HepG2 (cell line): ENCODE results near the gene SMIM1. TPM values are rescaled to one million over a fixed set of nuclear protein-coding genes. Genes with fewer than 3 reads are reported as not detected.

Experiments
- ATAC-seq: fragments of 200-7000 bp; cut with Tn5 transposase; 3 replicates; pipeline ENCODE4 v1.9.1; 2020; ENCODE audit warnings: mild to moderate bottlenecking, moderate library complexity
- BruUV-seq: library from RNA; stranded (reverse); fragments of 400-500 nt; replicated peaks from 2 replicates; lab custom pipeline; 2021; lab: Mats Ljungman, UMichigan
- CTCF ChIA-PET: fragments of 300-600 bp; formaldehyde crosslinking; extraction: SDS; loops from one replicate; lab custom pipeline; 2021; ENCODE audit warnings: low total read pairs, inconsistent platforms, low intra/inter-chr PET ratio; lab: Yijun Ruan, JAX
- POLR2A ChIA-PET: fragments of 350-600 bp; sonication (Branson Sonifier 250); formaldehyde crosslinking; loops from one replicate; lab custom pipeline; 2020; ENCODE audit warnings: antibody characterized with exemption, inconsistent platforms; lab: Yijun Ruan, JAX
- DNase-seq: peaks from one replicate; pipeline ENCODE4 v3.0.0-alpha.2; 2015; ENCODE audit warnings: low spot score
- FAIRE-seq: peaks from 3 replicates; lab custom pipeline; 2011; peaks lifted over from hg19 to GRCh38; lab: Jason Lieb, UNC
- H2AFZ ChIP-seq: one replicate; pipeline ENCODE4 v1.6.1; 2011; ENCODE audit warnings: low read length, inconsistent platforms
- H3K27ac ChIP-seq: fragments of 300-600 bp; 3 replicates; pipeline ENCODE4 v1.8.0; 2011; ENCODE audit warnings: mixed run types, mild to moderate bottlenecking, mixed read lengths, low read length, inconsistent platforms; ENCODE audit not compliant: insufficient read depth; ENCODE audit errors: extremely low read length
- H3K27me3 ChIP-seq, 2 experiments: fragments of 200-600 bp in 1 of 2; 2 replicates in 1 of 2; 3 replicates in 1 of 2; pipeline versions ENCODE4 v1.6.0 to v1.8.0; 2011; ENCODE audit warnings: low read length in 2 of 2, mild to moderate bottlenecking in 2 of 2, moderate library complexity in 2 of 2, inconsistent platforms in 1 of 2; ENCODE audit not compliant: insufficient read depth in 2 of 2, control insufficient read depth in 1 of 2
- H3K36me3 ChIP-seq, 2 experiments: fragments of 200-600 bp in 1 of 2; replicated peaks in 1 of 2; 2 replicates in 1 of 2; 3 replicates in 1 of 2; pipeline versions ENCODE4 v1.5.1 to v1.8.0; 2011; ENCODE audit warnings: low read length in 2 of 2, inconsistent platforms in 1 of 2; ENCODE audit not compliant: insufficient read depth in 2 of 2, control insufficient read depth in 1 of 2
- H3K4me1 ChIP-seq: 2 replicates; pipeline ENCODE4 v1.5.1; 2012; ENCODE audit warnings: low read length, inconsistent platforms; ENCODE audit not compliant: insufficient read depth
- H3K4me2 ChIP-seq: 2 replicates; pipeline ENCODE4 v1.6.0; 2011; ENCODE audit warnings: low read depth, low read length, inconsistent platforms
- H3K4me3 ChIP-seq, 3 experiments: fragments of 200-600 bp in 1 of 3; sonication (generic), shearing (Covaris generic) in 1 of 3; replicated peaks in 1 of 3; 2 replicates each; pipeline ENCODE4 v1.5.1; 2011 to 2016; ENCODE audit warnings: low read length in 3 of 3, inconsistent platforms in 2 of 3, low read depth in 2 of 3, mild to moderate bottlenecking in 2 of 3, control low read depth in 1 of 3, mixed read lengths in 1 of 3; ENCODE audit not compliant: insufficient read depth in 1 of 3
- H3K79me2 ChIP-seq: one replicate; pipeline ENCODE4 v1.6.1; 2011; ENCODE audit warnings: low read length, inconsistent platforms; ENCODE audit not compliant: insufficient read depth
- H3K9ac ChIP-seq: 2 replicates; pipeline ENCODE4 v1.6.0; 2011; ENCODE audit warnings: mild to moderate bottlenecking, low read depth, low read length, inconsistent platforms; ENCODE audit not compliant: insufficient read depth
- H3K9me3 ChIP-seq: 2 replicates; pipeline ENCODE4 v1.5.1; 2012; ENCODE audit warnings: mild to moderate bottlenecking, low read length
- H4K20me1 ChIP-seq: 2 replicates; pipeline ENCODE4 v1.6.0; 2011; ENCODE audit warnings: inconsistent platforms, mild to moderate bottlenecking, low read length, moderate library complexity; ENCODE audit not compliant: insufficient read depth
- IKZF1 ChIP-seq: fragments of 450-650 bp; IDR thresholded peaks from 2 replicates; pipeline ENCODE4 v1.7.1; 2016
- ISX ChIP-seq: sonication (generic); formaldehyde crosslinking; conservative IDR thresholded peaks from 2 replicates; pipeline ENCODE4 v1.5.0; 2020; ENCODE audit warnings: missing genetic modification reagents
- KLF16 ChIP-seq, 2 experiments: sonication (generic) in 1 of 2; formaldehyde crosslinking in 1 of 2; IDR thresholded peaks; 2 replicates each; pipeline versions ENCODE4 v1.6.1 to v1.8.0; 2016 to 2023; ENCODE audit warnings: missing genetic modification reagents in 2 of 2, missing compliant biosample characterization in 1 of 2
- SRSF9 ChIP-seq: fragments of 200-400 bp; formaldehyde crosslinking; IDR thresholded peaks from 2 replicates; pipeline ENCODE4 v1.6.1; 2018; ENCODE audit warnings: borderline replicate concordance, mild to moderate bottlenecking, low read depth, low read length; ENCODE audit not compliant: insufficient read depth, poor library complexity, severe bottlenecking
- TCF12 ChIP-seq, 2 experiments: fragments of 450-650 bp in 1 of 2; sonication (generic) in 1 of 2; formaldehyde crosslinking in 1 of 2; IDR thresholded peaks; 2 replicates each; pipeline versions ENCODE4 v1.6.1 to v1.8.0; 2017 to 2022; ENCODE audit warnings: antibody characterized with exemption in 1 of 2, mild to moderate bottlenecking in 1 of 2, missing genetic modification reagents in 1 of 2, moderate library complexity in 1 of 2
- ZBTB7A ChIP-seq: sonication (generic); formaldehyde crosslinking; IDR thresholded peaks from 2 replicates; pipeline ENCODE4 v1.8.0; 2022; ENCODE audit warnings: mild to moderate bottlenecking, missing genetic modification reagents
- ZFX ChIP-seq: sonication (generic); formaldehyde crosslinking; IDR thresholded peaks from 2 replicates; pipeline ENCODE4 v1.4.0; 2020; ENCODE audit warnings: mild to moderate bottlenecking, low read depth, missing genetic modification reagents, moderate library complexity
- ZKSCAN5 ChIP-seq: sonication (generic); formaldehyde crosslinking; IDR thresholded peaks from 2 replicates; pipeline ENCODE4 v1.5.1; 2020; ENCODE audit warnings: mild to moderate bottlenecking, missing genetic modification reagents
- ZNF160 ChIP-seq: sonication (generic); formaldehyde crosslinking; IDR thresholded peaks from 2 replicates; pipeline ENCODE4 v1.8.0; 2022; ENCODE audit warnings: mild to moderate bottlenecking, inconsistent platforms, missing genetic modification reagents
- ZNF678 ChIP-seq: sonication (generic); formaldehyde crosslinking; IDR thresholded peaks from 2 replicates; pipeline ENCODE4 v1.4.0; 2020; ENCODE audit warnings: mild to moderate bottlenecking, missing genetic modification reagents
- WGBS: methylation state at CpG from one replicate; pipeline ENCODE4 v1.1.6; 2017; ENCODE audit warnings: low lambda C conversion rate; 5-methylcytosine and 5-hydroxymethylcytosine counted together
- in situ Hi-C: cut with HindIII; loops from 2 replicates; pipeline ENCODE4 v1.10.0; 2017; ENCODE audit warnings: low pct_unique_long_range_greater_than_20kb; ENCODE audit not compliant: extremely low pct_ligation_motif_present
- intact Hi-C: fragments of 100-400 bp; cut with micrococcal nuclease; formaldehyde crosslinking; loops from one replicate; pipeline ENCODE4 v1.10.0; 2022; ENCODE audit not compliant: unreplicated experiment
- polyA plus RNA-seq, 8 experiments: library from polyadenylated mRNA; depleted of rRNA in 3 of 8; stranded (reverse) in 7 of 8; unstranded in 1 of 8; fragments of >200 nt; fragmentation: Illumina TruSeq in 4 of 8; extraction: Trizol in 4 of 8; gene quantifications; 2 replicates each; pipeline versions ENCODE4 v1.2.1 to v1.2.3, GENCODE V29; 2011 to 2016; ENCODE audit warnings: low read depth in 4 of 8, missing spikeins in 1 of 8, mixed read lengths in 1 of 8; ENCODE audit not compliant: insufficient read depth in 1 of 8
- total RNA-seq, 5 experiments: library from RNA; depleted of rRNA; stranded (reverse); fragments of >200 nt; fragmentation: Illumina TruSeq; extraction: Trizol; gene quantifications; 2 replicates each; pipeline ENCODE4 v1.2.3, GENCODE V29; 2016; ENCODE audit warnings: low read depth in 1 of 5
- TF ChIP-seq, protein P1 (sequence below): sonication (generic); formaldehyde crosslinking; IDR thresholded peaks from 2 replicates; pipeline ENCODE4 v1.5.1; 2020; ENCODE audit warnings: mild to moderate bottlenecking, moderate library complexity, missing genetic modification reagents
- TF ChIP-seq, protein P2 (sequence below): sonication (generic); formaldehyde crosslinking; IDR thresholded peaks from 2 replicates; pipeline ENCODE4 v1.4.0; 2020; ENCODE audit warnings: missing genetic modification reagents

Gene SMIM1
- total and polyA plus RNA-seq, 2 of the 13 experiments (the other 11 are each of a cell fraction or from before 2014, with no cell fraction given): 12.4 to 56.3 TPM

DNA sequence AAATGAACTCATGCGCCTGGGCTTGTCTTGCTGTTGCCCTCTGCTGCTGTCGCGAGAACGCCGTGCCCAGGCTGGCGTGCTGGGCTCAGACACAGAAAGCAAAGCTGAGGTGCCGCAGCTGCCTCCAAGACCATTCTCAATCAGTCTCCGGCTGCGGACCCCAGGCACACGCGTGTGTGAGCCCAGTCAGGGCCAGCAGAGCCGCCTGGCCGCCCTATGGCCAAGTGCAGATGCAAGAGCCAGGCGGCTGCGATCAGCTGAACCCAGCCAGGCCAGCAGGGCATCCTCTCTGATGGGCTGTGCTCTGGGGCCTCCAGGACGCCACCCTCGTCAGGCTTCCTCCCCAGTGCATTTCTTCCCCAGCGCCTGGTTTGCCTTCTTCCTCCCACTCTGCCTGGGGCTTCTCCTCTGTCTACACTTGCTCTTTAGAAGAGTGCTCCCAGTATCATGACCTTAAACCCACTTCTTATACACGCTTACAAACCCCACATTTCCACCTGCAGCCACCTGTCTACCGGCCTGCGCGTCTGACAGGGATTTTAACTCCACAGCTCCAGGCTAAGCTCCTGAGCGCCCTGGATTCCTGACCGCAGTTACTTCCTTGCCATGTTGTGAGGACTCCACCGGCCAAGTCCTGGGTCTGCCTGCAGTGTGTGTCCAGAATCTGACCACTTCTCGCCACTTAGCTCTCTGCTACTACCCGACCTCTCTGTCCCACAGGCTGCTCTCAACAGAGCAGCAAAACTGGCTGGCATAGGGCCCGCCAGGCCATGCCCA lies 45.5 kb downstream of the SMIM1 start:
- Histone ChIP-seq H3K27me3 (no peaks in the 10 kb centered on the region), H3K4me1 (no peaks in the 10 kb centered on the region), H3K36me3 (peaks cover 7 to 20% of the 10 kb centered on the region in 2 experiments; a peak in 4 of 5 replicates), H3K4me2 (no peak overlapping the region), H3K27ac (no peak overlapping the region), H4K20me1 (no peaks in the 10 kb centered on the region), H3K9me3 (no peaks in the 10 kb centered on the region), H2AFZ (no peak overlapping the region), H3K79me2 (no peaks in the 10 kb centered on the region), H3K4me3 (no peak overlapping the region), H3K9ac (no peak overlapping the region)
- CTCF ChIA-PET: no interaction called here
- 96% methylated on average over 13 of the region's 28 CpGs for WGBS
- intact Hi-C loops: no loop called here
- FAIRE-seq (no peak), DNase-seq (no peak), ATAC-seq (no peak)
- no TSS peak for BruUV-seq
- in situ Hi-C loops: no loop called here
- TF ChIP-seq, protein P1, sequence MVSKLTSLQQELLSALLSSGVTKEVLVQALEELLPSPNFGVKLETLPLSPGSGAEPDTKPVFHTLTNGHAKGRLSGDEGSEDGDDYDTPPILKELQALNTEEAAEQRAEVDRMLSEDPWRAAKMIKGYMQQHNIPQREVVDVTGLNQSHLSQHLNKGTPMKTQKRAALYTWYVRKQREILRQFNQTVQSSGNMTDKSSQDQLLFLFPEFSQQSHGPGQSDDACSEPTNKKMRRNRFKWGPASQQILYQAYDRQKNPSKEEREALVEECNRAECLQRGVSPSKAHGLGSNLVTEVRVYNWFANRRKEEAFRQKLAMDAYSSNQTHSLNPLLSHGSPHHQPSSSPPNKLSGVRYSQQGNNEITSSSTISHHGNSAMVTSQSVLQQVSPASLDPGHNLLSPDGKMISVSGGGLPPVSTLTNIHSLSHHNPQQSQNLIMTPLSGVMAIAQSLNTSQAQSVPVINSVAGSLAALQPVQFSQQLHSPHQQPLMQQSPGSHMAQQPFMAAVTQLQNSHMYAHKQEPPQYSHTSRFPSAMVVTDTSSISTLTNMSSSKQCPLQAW (CRISPR knock-in tag): no peak
- TF ChIP-seq ISX: no peak
- TF ChIP-seq, protein P2, sequence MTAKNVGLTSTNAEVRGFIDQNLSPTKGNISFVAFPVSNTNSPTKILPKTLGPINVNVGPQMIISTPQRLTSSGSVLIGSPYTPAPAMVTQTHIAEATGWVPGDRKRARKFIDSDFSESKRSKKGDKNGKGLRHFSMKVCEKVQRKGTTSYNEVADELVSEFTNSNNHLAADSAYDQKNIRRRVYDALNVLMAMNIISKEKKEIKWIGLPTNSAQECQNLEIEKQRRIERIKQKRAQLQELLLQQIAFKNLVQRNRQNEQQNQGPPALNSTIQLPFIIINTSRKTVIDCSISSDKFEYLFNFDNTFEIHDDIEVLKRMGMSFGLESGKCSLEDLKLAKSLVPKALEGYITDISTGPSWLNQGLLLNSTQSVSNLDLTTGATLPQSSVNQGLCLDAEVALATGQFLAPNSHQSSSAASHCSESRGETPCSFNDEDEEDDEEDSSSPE (CRISPR knock-in tag): no peak
- no peak for TF ChIP-seq TCF12 (IDR thresholded peaks at IDR 0.05)
- TF ChIP-seq TCF12 (CRISPR knock-in tag; IDR thresholded peaks at IDR 0.05): no peak
- no peak for TF ChIP-seq ZKSCAN5
- no peak for TF ChIP-seq ZNF678 (CRISPR knock-in tag)
- TF ChIP-seq IKZF1: no peak
- TF ChIP-seq KLF16 (CRISPR knock-in tag; IDR thresholded peaks at IDR 0.05): no peak
- no peak for TF ChIP-seq ZNF160 (CRISPR knock-in tag)
- TF ChIP-seq SRSF9: no peak
- no peak for TF ChIP-seq ZFX
- no peak for TF ChIP-seq ZBTB7A (CRISPR knock-in tag)
- POLR2A ChIA-PET: no interaction called here
